K562 (cell line): ENCODE measurements around the gene TIMP2. TPM values are rescaled to one million over a fixed set of nuclear protein-coding genes. Genes with fewer than 3 reads are reported as not detected.

Experiments used
- DEAF1 ChIP-seq: fragments of 450-650 bp; formaldehyde crosslinking; IDR thresholded peaks from 2 replicates; pipeline ENCODE4 v1.4.0; 2020; ENCODE audit warnings: mild to moderate bottlenecking, moderate library complexity
- E2F5 ChIP-seq: sonication (generic); formaldehyde crosslinking; IDR thresholded peaks from 2 replicates; pipeline ENCODE4 v1.8.0; 2022; ENCODE audit warnings: mild to moderate bottlenecking, missing genetic modification reagents
- ETV1 ChIP-seq: fragments of 450-650 bp; conservative IDR thresholded peaks from 2 replicates; pipeline ENCODE4 v1.6.1; 2016; ENCODE audit warnings: missing genetic modification characterization, control low read depth, low read depth, missing compliant biosample characterization
- GABPB1 ChIP-seq: sonication (generic); formaldehyde crosslinking; IDR thresholded peaks from 2 replicates; pipeline ENCODE4 v1.8.0; 2022; ENCODE audit warnings: mild to moderate bottlenecking, missing genetic modification reagents
- HDAC1 ChIP-seq, 2 experiments: fragments of 450-650 bp; IDR thresholded peaks; 2 replicates each; pipeline ENCODE4 v1.6.1; 2016 to 2017; ENCODE audit warnings: inconsistent platforms in 1 of 2, mild to moderate bottlenecking in 1 of 2, moderate library complexity in 1 of 2
- HNRNPLL ChIP-seq: fragments of 200-400 bp; formaldehyde crosslinking; IDR thresholded peaks from 2 replicates; pipeline ENCODE4 v1.6.1; 2017; ENCODE audit warnings: low read length, low read depth, mild to moderate bottlenecking; ENCODE audit not compliant: poor library complexity, severe bottlenecking
- MCM7 ChIP-seq, 2 experiments: fragments of 450-650 bp; IDR thresholded peaks; 2 replicates each; pipeline ENCODE4 v1.6.1; 2016 to 2018
- PHB ChIP-seq: fragments of 250-450 bp; sonication (Bioruptor Pico); IDR thresholded peaks from 2 replicates; pipeline ENCODE4 v1.5.0; 2021
- SRSF1 ChIP-seq: fragments of 200-400 bp; formaldehyde crosslinking; IDR thresholded peaks from 2 replicates; pipeline ENCODE4 v1.6.1; 2017; ENCODE audit warnings: mild to moderate bottlenecking, low read depth, low read length, moderate library complexity
- TCFL5 ChIP-seq: fragments of 250-450 bp; sonication (Bioruptor Pico); conservative IDR thresholded peaks from 2 replicates; pipeline ENCODE4 v1.6.1; 2021; ENCODE audit warnings: mild to moderate bottlenecking, moderate library complexity, matching md5 sums
- TEAD2 ChIP-seq: fragments of 450-650 bp; IDR thresholded peaks from 2 replicates; pipeline ENCODE4 v1.6.1; 2016; ENCODE audit warnings: missing genetic modification characterization, control low read depth, missing compliant biosample characterization
- ZNF133 ChIP-seq: fragments of 250-450 bp; sonication (Bioruptor Pico); IDR thresholded peaks from 2 replicates; pipeline ENCODE4 v1.4.0; 2020; ENCODE audit warnings: mild to moderate bottlenecking
- ZNF449 ChIP-seq: fragments of 250-450 bp; sonication (Bioruptor Pico); IDR thresholded peaks from 2 replicates; pipeline ENCODE4 v1.8.0; 2022; ENCODE audit warnings: moderate library complexity, mild to moderate bottlenecking, inconsistent platforms
- ZNF518B ChIP-seq: fragments of 250-450 bp; sonication (Bioruptor Pico); IDR thresholded peaks from 2 replicates; pipeline ENCODE4 v1.5.0; 2021; ENCODE audit warnings: mild to moderate bottlenecking, moderate library complexity
- ZNF583 ChIP-seq: fragments of 250-450 bp; sonication (Bioruptor Pico); IDR thresholded peaks from 2 replicates; pipeline ENCODE4 v1.4.0; 2020
- polyA plus RNA-seq, 8 experiments: library from polyadenylated mRNA; depleted of rRNA in 4 of 8; stranded (reverse) in 5 of 8; unstranded in 3 of 8; fragments of >200 nt; fragmentation: Nextera tagmentation in 2 of 8; fragmentation: Illumina TruSeq in 1 of 8; extraction: Ambion mirVana in 2 of 8; extraction: Trizol in 1 of 8; gene quantifications; 2 replicates each; pipeline versions ENCODE4 v1.2.1 to v1.2.3, GENCODE V29; 2011 to 2014; ENCODE audit warnings: inconsistent platforms in 1 of 8, missing spikeins in 1 of 8
- total RNA-seq, 7 experiments: library from RNA; depleted of rRNA in 6 of 7; stranded (reverse); fragments of >200 nt in 6 of 7; fragmentation: Illumina TruSeq in 2 of 7; extraction: Trizol in 2 of 7; gene quantifications; 2 replicates each; pipeline versions ENCODE4 v1.2.1 to v1.2.3, GENCODE V29; 2011 to 2021; ENCODE audit warnings: low replicate concordance in 1 of 7

The TIMP2 gene
- total and polyA plus RNA-seq, 9 of the 15 experiments (the other 6 are each of a cell fraction or from before 2014, with no cell fraction given): 0.55 TPM; not detected in 8

GRCh38 chr17:78840780-78841611 is 84.2 kb downstream of the TIMP2 start, which contains the start of gene USP36 (continued):
- TF ChIP-seq SRSF1 (no peak), E2F5 (CRISPR knock-in tag) (no peak), ZNF583 (peak; percentile 68; the same call in 1 of the 2 replicates), ZNF449 (no peak), HNRNPLL (peak; percentile 98), TEAD2 (tag) (no peak), HDAC1 (IDR thresholded peaks at IDR 0.05) (peak in 1 of 2 experiments; percentile 92; a peak in 3 of 4 replicates), ZNF518B (CRISPR knock-in tag) (no peak), GABPB1 (CRISPR knock-in tag) (peak; percentile 91), DEAF1 (CRISPR knock-in tag) (no peak), ZNF133 (CRISPR knock-in tag) (no peak), TCFL5 (CRISPR knock-in tag) (no peak), PHB (CRISPR knock-in tag) (0 out of 2 replicates have a peak, but pooled peaks have one; percentile 26), ETV1 (tag) (peak; percentile 52; the same call in 1 of the 2 replicates), MCM7 (IDR thresholded peaks at IDR 0.05) (no peak)
